Naive thymus-derived CD4-positive, alpha-beta T cell (primary cell): ENCODE data around the gene RAB25. TPM values are rescaled to one million over a fixed set of nuclear protein-coding genes. Genes with fewer than 3 reads are reported as not detected.
A peak's percentile ranks its signal among the peaks of the same experiment; 100 is the strongest.

ENCODE experiments used
- ATAC-seq: fragments of 150-1000 bp; cut with Tn5 transposase; 2 replicates; pipeline ENCODE4 v1.10.0; 2021; ENCODE audit warnings: mild to moderate bottlenecking, moderate library complexity
- CTCF ChIA-PET: fragments of 350-600 bp; sonication (Branson Sonifier 250); formaldehyde crosslinking; loops from one replicate; lab custom pipeline; 2021; ENCODE audit warnings: antibody characterized with exemption; lab: Charles Lee
- POLR2A ChIA-PET: fragments of 350-600 bp; sonication (Branson Sonifier 250); formaldehyde crosslinking; loops from one replicate; lab custom pipeline; 2021; ENCODE audit warnings: antibody characterized with exemption, inconsistent platforms; lab: Charles Lee
- DNase-seq, 9 donors: peaks; one replicate each; pipeline versions ENCODE4 v3.0.0 to v3.0.0-alpha.2; 2020 to 2022; ENCODE audit warnings: mixed read lengths in 1 of 9
- H3K27ac ChIP-seq: one replicate; pipeline ENCODE4 v1.7.0; 2013; ENCODE audit warnings: mild to moderate bottlenecking, low read depth, low read length, moderate library complexity
- H3K27me3 ChIP-seq, 2 donors: one replicate each; pipeline ENCODE4 v1.7.0; 2013; ENCODE audit warnings: low read length in 2 of 2, mild to moderate bottlenecking in 2 of 2, moderate library complexity in 2 of 2; ENCODE audit not compliant: control insufficient read depth in 2 of 2, insufficient read depth in 2 of 2
- H3K36me3 ChIP-seq, 3 experiments: 1 replicate in 2 of 3; 2 replicates in 1 of 3; pipeline ENCODE4 v1.7.0; 2013; ENCODE audit warnings: low read length in 3 of 3, mild to moderate bottlenecking in 3 of 3, moderate library complexity in 1 of 3; ENCODE audit not compliant: insufficient read depth in 3 of 3, control insufficient read depth in 2 of 3
- H3K4me1 ChIP-seq, 2 donors: one replicate each; pipeline ENCODE4 v1.7.0; 2013; ENCODE audit warnings: low read length in 2 of 2, mild to moderate bottlenecking in 2 of 2, moderate library complexity in 1 of 2; ENCODE audit not compliant: control insufficient read depth in 2 of 2, insufficient read depth in 2 of 2
- H3K4me3 ChIP-seq: 2 replicates; pipeline ENCODE4 v1.7.0; 2013; ENCODE audit warnings: mild to moderate bottlenecking, low read length
- H3K9me3 ChIP-seq, 3 experiments: 1 replicate in 2 of 3; 2 replicates in 1 of 3; pipeline ENCODE4 v1.7.0; 2013; ENCODE audit warnings: low read length in 3 of 3; ENCODE audit not compliant: control insufficient read depth in 2 of 3
- H3K27ac Mint-ChIP-seq, 9 donors: one replicate each; pipeline ENCODE4 v1.8.0; 2020 to 2022; ENCODE audit warnings: mixed read lengths in 9 of 9, mild to moderate bottlenecking in 8 of 9, moderate library complexity in 5 of 9, inconsistent platforms in 2 of 9
- H3K27me3 Mint-ChIP-seq, 5 donors: one replicate each; pipeline ENCODE4 v1.8.0; 2021 to 2022; ENCODE audit warnings: mixed read lengths in 5 of 5, mild to moderate bottlenecking in 1 of 5
- H3K36me3 Mint-ChIP-seq, 5 donors: one replicate each; pipeline ENCODE4 v1.8.0; 2020 to 2022; ENCODE audit warnings: mixed read lengths in 5 of 5, mild to moderate bottlenecking in 3 of 5, inconsistent platforms in 1 of 5
- H3K4me1 Mint-ChIP-seq, 7 donors: one replicate each; pipeline ENCODE4 v1.8.0; 2020 to 2022; ENCODE audit warnings: mixed read lengths in 7 of 7, mild to moderate bottlenecking in 3 of 7, inconsistent platforms in 1 of 7
- H3K4me3 Mint-ChIP-seq, 10 donors: one replicate each; pipeline ENCODE4 v1.8.0; 2020 to 2022; ENCODE audit warnings: mild to moderate bottlenecking in 10 of 10, mixed read lengths in 10 of 10, moderate library complexity in 6 of 10, inconsistent platforms in 2 of 10
- H3K9me3 Mint-ChIP-seq, 11 donors: one replicate each; pipeline ENCODE4 v1.8.0; 2020 to 2022; ENCODE audit warnings: mixed read lengths in 11 of 11, mild to moderate bottlenecking in 4 of 11, inconsistent platforms in 1 of 11, moderate library complexity in 1 of 11
- intact Hi-C, 2 donors: fragments of 100-400 bp; cut with micrococcal nuclease; formaldehyde crosslinking; loops; one replicate each; pipeline ENCODE4 v1.15.1; 2023
- polyA plus RNA-seq, 2 donors: library from polyadenylated mRNA; unstranded; fragments of 300-500 nt; fragmentation: Illumina TruSeq; gene quantifications; one replicate each; pipeline ENCODE4 v1.2.3, GENCODE V29; 2021
- total RNA-seq, 6 experiments: library from RNA in 5 of 6; stranded (reverse) in 5 of 6; gene quantifications; 1 replicate in 5 of 6; 2 replicates in 1 of 6; pipeline ENCODE4 v1.2.3 and lab custom pipeline; 2021 to 2026

Gene RAB25
- total and polyA plus RNA-seq, 7 experiments from 2014 or later: 1.1 to 2.7 (median 1.8) TPM; not detected in 1

- no peak overlapping the region for H3K27ac ChIP-seq
- intact Hi-C loops: no loop called here
- POLR2A ChIA-PET: no interaction called here
- H3K9me3 ChIP-seq: no peaks in the 10 kb centered on the region
- H3K4me1 ChIP-seq: no peaks in the 10 kb centered on the region
- DNase-seq (no peak), ATAC-seq (no peak)
- no peaks in the 10 kb centered on the region for H3K36me3 Mint-ChIP-seq
- H3K27me3 Mint-ChIP-seq: peaks cover 0 to 36% (median 5%) of the 10 kb centered on the region in 5 donors
- no peaks in the 10 kb centered on the region for H3K27me3 ChIP-seq
- CTCF ChIA-PET: no interaction called here
- no peak overlapping the region for H3K4me3 ChIP-seq
- H3K27ac Mint-ChIP-seq: no peak overlapping the region
- no peak overlapping the region for H3K4me3 Mint-ChIP-seq
- H3K9me3 Mint-ChIP-seq: peaks cover 0 to 2% (median 0%) of the 10 kb centered on the region in 11 donors
- peaks cover 0 to 10% (median 0%) of the 10 kb centered on the region in 7 donors for H3K4me1 Mint-ChIP-seq
- H3K36me3 ChIP-seq: no peaks in the 10 kb centered on the region
These were observed 12.8 kb downstream of the RAB25 start for GRCh38 chr1:156073740-156074139.

- Mint-ChIP-seq H3K36me3 (no peaks in the 10 kb centered on the region), H3K27me3 (peaks cover 0 to 44% (median 5%) of the 10 kb centered on the region in 5 donors), H3K4me1 (peaks cover 0 to 10% (median 0%) of the 10 kb centered on the region in 7 donors), H3K4me3 (no peak overlapping the region), H3K9me3 (peaks cover 0 to 2% (median 0%) of the 10 kb centered on the region in 11 donors), H3K27ac (no peak overlapping the region)
- intact Hi-C loops: no loop called here
- ATAC-seq (no peak), DNase-seq (no peak)
- H3K27me3 ChIP-seq: no peaks in the 10 kb centered on the region
- ChIA-PET POLR2A (no interaction called here), CTCF (interaction anchor here (0.6 to 1.2 kb wide), 2 partner anchors 55 to 135 kb away, joined by 3 read pairs; no protein-coding TSS in a partner anchor)
- no peak overlapping the region for H3K27ac ChIP-seq
- H3K9me3 ChIP-seq: no peaks in the 10 kb centered on the region
- H3K4me1 ChIP-seq: no peaks in the 10 kb centered on the region
- no peaks in the 10 kb centered on the region for H3K36me3 ChIP-seq
- H3K4me3 ChIP-seq: no peak overlapping the region
These were observed 13.7 kb downstream of the RAB25 start for GRCh38 chr1:156074661-156075060.

- Mint-ChIP-seq H3K27me3 (peaks cover 0 to 48% (median 5%) of the 10 kb centered on the region in 5 donors), H3K4me1 (peaks cover 0 to 10% (median 0%) of the 10 kb centered on the region in 7 donors), H3K27ac (no peak overlapping the region), H3K36me3 (no peaks in the 10 kb centered on the region), H3K9me3 (peaks cover 0 to 2% (median 0%) of the 10 kb centered on the region in 11 donors), H3K4me3 (peak overlapping the region in 1 of 10 donors; percentile 51)
- CTCF ChIA-PET: interaction anchor here (1.2 kb wide), 1 partner anchor 55 kb away, joined by 3 read pairs; no protein-coding TSS in a partner anchor
- H3K4me3 ChIP-seq: no peak overlapping the region
- H3K9me3 ChIP-seq: no peaks in the 10 kb centered on the region
- no peaks in the 10 kb centered on the region for H3K27me3 ChIP-seq
- no peaks in the 10 kb centered on the region for H3K36me3 ChIP-seq
- POLR2A ChIA-PET: no interaction called here
- H3K27ac ChIP-seq: no peak overlapping the region
- H3K4me1 ChIP-seq: no peaks in the 10 kb centered on the region
- intact Hi-C loops: no loop called here
- no peak for ATAC-seq
- no peak for DNase-seq
These were observed 14.2 kb downstream of the RAB25 start for GRCh38 chr1:156075162-156075561.

- ChIA-PET POLR2A (no interaction called here), CTCF (interaction anchor here (1.2 kb wide), 1 partner anchor 54 kb away, joined by 3 read pairs; no protein-coding TSS in a partner anchor)
- Histone ChIP-seq H3K9me3 (no peaks in the 10 kb centered on the region), H3K36me3 (no peaks in the 10 kb centered on the region), H3K27ac (no peak overlapping the region), H3K27me3 (no peaks in the 10 kb centered on the region), H3K4me1 (no peaks in the 10 kb centered on the region), H3K4me3 (no peak overlapping the region)
- ATAC-seq (no peak), DNase-seq (no peak)
- intact Hi-C loops: no loop called here
- Mint-ChIP-seq H3K9me3 (peaks cover 0 to 2% (median 0%) of the 10 kb centered on the region in 11 donors), H3K27me3 (peaks cover 0 to 49% (median 5%) of the 10 kb centered on the region in 5 donors), H3K4me1 (peaks cover 0 to 10% (median 0%) of the 10 kb centered on the region in 7 donors), H3K27ac (no peak overlapping the region), H3K36me3 (no peaks in the 10 kb centered on the region), H3K4me3 (peak overlapping the region in 3 of 10 donors; percentile 40 to 73 (median 51))
These were observed 14.8 kb downstream of the RAB25 start for GRCh38 chr1:156075775-156076204.

GRCh38 chr1:156076609-156077429 lies 15.9 kb downstream of the RAB25 start:
- Mint-ChIP-seq H3K27ac (no peak overlapping the region), H3K4me3 (peak overlapping the region in 2 of 10 donors; percentile 51 to 56), H3K27me3 (peaks cover 0 to 54% (median 5%) of the 10 kb centered on the region in 5 donors), H3K36me3 (no peaks in the 10 kb centered on the region), H3K4me1 (peaks cover 0 to 15% (median 0%) of the 10 kb centered on the region in 7 donors), H3K9me3 (peaks cover 0 to 2% (median 0%) of the 10 kb centered on the region in 11 donors)
- intact Hi-C loops: no loop called here
- Histone ChIP-seq H3K4me1 (peaks cover 0 to 1% of the 10 kb centered on the region in 2 donors), H3K27ac (no peak overlapping the region), H3K27me3 (no peaks in the 10 kb centered on the region), H3K9me3 (no peaks in the 10 kb centered on the region), H3K36me3 (no peaks in the 10 kb centered on the region), H3K4me3 (no peak overlapping the region)
- ChIA-PET POLR2A (no interaction called here), CTCF (no interaction called here)
- no peak for DNase-seq
- ATAC-seq: peak; percentile 65

GRCh38 chr1:156077430-156077760 lies 16.4 kb downstream of the RAB25 start:
- no peak overlapping the region for H3K4me3 Mint-ChIP-seq

More at GRCh38 chr1:156077430-156077760, 16.4 kb downstream of the RAB25 start:
- H3K36me3 ChIP-seq: no peaks in the 10 kb centered on the region
- H3K9me3 ChIP-seq: no peaks in the 10 kb centered on the region
- H3K27me3 Mint-ChIP-seq: peaks cover 0 to 55% (median 5%) of the 10 kb centered on the region in 5 donors
- H3K27me3 ChIP-seq: no peaks in the 10 kb centered on the region
- H3K4me3 ChIP-seq: no peak overlapping the region
- peaks cover 0 to 2% (median 0%) of the 10 kb centered on the region in 11 donors for H3K9me3 Mint-ChIP-seq
- H3K4me1 Mint-ChIP-seq: peaks cover 0 to 15% (median 0%) of the 10 kb centered on the region in 7 donors
- H3K4me1 ChIP-seq: peaks cover 0 to 5% of the 10 kb centered on the region in 2 donors
- H3K36me3 Mint-ChIP-seq: no peaks in the 10 kb centered on the region
- intact Hi-C loops: no loop called here
- no peak overlapping the region for H3K27ac Mint-ChIP-seq
- POLR2A ChIA-PET: no interaction called here
- CTCF ChIA-PET: no interaction called here
- ATAC-seq: no peak
- no peak overlapping the region for H3K27ac ChIP-seq
- DNase-seq: no peak
